Stimulated activated CD4-positive, alpha-beta T cell treated with anti-CD3 and anti-CD28 coated beads, Interleukin-15, amount 100 ng/mL, for 48 hours (primary cell): ENCODE results near the gene MCTP1.

Source experiments
- DNase-seq, 2 donors: peaks; one replicate each; pipeline ENCODE4 v3.0.0-alpha.2; 2020; ENCODE audit warnings: low read depth in 2 of 2

MCTP1 gene

GRCh38 chr5:95284572-95285408, at the start of gene MCTP1:
Gene MCTP1 (minus strand): TSS chr5:95285094.
- no peak for DNase-seq

GRCh38 chr5:95332158-95332557, 47.3 kb upstream of the MCTP1 start:
- no peak for DNase-seq

- no peak for DNase-seq
Observed at GRCh38 chr5:95331358-95331757, 46.5 kb upstream of the MCTP1 start.

GRCh38 chr5:95327211-95327610, 42.3 kb upstream of the MCTP1 start:
- DNase-seq: no peak

- DNase-seq: no peak
Observed at GRCh38 chr5:95317687-95318086, 32.8 kb upstream of the MCTP1 start.

GRCh38 chr5:95317085-95317484, 32.2 kb upstream of the MCTP1 start:
- DNase-seq: no peak

- DNase-seq: no peak
Observed at GRCh38 chr5:95304711-95305110, 19.8 kb upstream of the MCTP1 start.

GRCh38 chr5:95298651-95299050, 13.8 kb upstream of the MCTP1 start:
- no peak for DNase-seq

- no peak for DNase-seq
Observed at GRCh38 chr5:95296291-95296690, 11.4 kb upstream of the MCTP1 start.

- DNase-seq: no peak
Observed at GRCh38 chr5:95285409-95285755, 488 bp upstream of the MCTP1 start.

- DNase-seq: no peak
Observed at GRCh38 chr5:95283761-95284571, 928 bp downstream of the MCTP1 start.

- no peak for DNase-seq
Observed at GRCh38 chr5:95283022-95283615, 1.8 kb downstream of the MCTP1 start.

- no peak for DNase-seq
Observed at GRCh38 chr5:95281226-95281625, 3.7 kb downstream of the MCTP1 start.

GRCh38 chr5:95280401-95281095, 4.3 kb downstream of the MCTP1 start:
- DNase-seq: no peak

- DNase-seq: no peak
Observed at GRCh38 chr5:95274011-95274410, 10.9 kb downstream of the MCTP1 start.

- DNase-seq: no peak
Observed at GRCh38 chr5:95272316-95272929, 12.5 kb downstream of the MCTP1 start.

GRCh38 chr5:95262933-95263660, 21.8 kb downstream of the MCTP1 start:
- no peak for DNase-seq

- DNase-seq: no peak
Observed at GRCh38 chr5:95261437-95262175, 23.3 kb downstream of the MCTP1 start.

- DNase-seq: no peak
Observed at GRCh38 chr5:95256991-95257390, 27.9 kb downstream of the MCTP1 start.

- no peak for DNase-seq
Observed at GRCh38 chr5:95256446-95256845, 28.4 kb downstream of the MCTP1 start.
